Measurements from ENCODE around the gene TNS3. TPM values are rescaled to one million over a fixed set of nuclear protein-coding genes. Genes with fewer than 3 reads are reported as not detected.
A peak's percentile ranks its signal among the peaks of the same experiment; 100 is the strongest.
"Not testable (repeated sequence)": the region's sequence is repeated elsewhere in the genome, so short reads cannot be mapped to it uniquely, and the experiment has no call there.

Gene TNS3
- total RNA-seq, 8 experiments from 2014 or later = 2.6 to 49.9 (median 8.7) TPM

DNA sequence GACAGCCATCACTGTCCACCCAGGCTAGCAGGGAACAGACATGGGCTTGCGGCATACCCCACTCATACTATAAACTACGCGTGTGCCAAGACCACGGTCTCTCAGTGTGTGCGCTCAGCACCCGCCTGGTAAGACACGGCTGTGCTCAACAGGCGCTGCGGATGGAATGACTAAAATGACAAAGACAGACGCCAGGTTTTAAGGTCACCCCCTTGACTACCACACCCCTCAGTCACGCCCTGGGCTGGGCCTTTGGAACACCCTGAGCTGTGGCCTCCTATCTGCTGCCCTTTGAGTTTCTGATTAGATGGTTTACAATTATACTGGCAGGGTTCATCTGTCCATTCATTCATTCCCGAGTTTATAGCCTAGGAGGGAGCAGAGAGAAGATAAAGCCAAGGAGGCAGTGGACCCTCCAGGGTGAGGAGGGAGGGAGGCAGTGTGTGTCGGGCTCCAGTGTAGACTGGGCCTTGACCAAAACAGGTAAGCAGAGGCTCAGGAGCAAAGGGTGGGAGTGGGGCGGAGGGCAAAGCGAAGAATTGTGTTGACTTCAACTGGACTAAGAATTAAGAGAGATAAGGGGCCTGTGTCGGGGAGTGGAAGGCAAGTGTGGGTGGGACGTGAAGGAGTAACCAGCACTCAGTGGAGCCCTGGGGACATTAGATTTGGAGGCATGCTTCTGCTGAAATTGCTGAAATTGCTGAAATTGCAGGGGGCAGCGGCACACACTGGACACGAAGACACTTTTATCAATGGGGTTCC lies 35.0 kb downstream of the TNS3 start:
- ATAC-seq (replicated peaks in 6 of 8) = no peak
- H3K27ac ChIP-seq = no peak overlapping the region
- no peak overlapping the region for H3K4me3 ChIP-seq
- no peaks in the 10 kb centered on the region for H3K4me1 ChIP-seq (replicated peaks in 1 of 2)
- in situ Hi-C loops (cut with MboI; ENCODE audit: low pct_unique_long_range_greater_than_20kb in 2 of 9, low sequenced_read_pairs in 9 of 9, unreplicated experiment in 9 of 9) = no loop called here
- 77 to 100% (median 90%) methylated on average over 1 to 11 of the region's 19 CpGs; no CpG with 5 or more reads in 4 of the 10 experiments for WGBS, 10 experiments

DNA sequence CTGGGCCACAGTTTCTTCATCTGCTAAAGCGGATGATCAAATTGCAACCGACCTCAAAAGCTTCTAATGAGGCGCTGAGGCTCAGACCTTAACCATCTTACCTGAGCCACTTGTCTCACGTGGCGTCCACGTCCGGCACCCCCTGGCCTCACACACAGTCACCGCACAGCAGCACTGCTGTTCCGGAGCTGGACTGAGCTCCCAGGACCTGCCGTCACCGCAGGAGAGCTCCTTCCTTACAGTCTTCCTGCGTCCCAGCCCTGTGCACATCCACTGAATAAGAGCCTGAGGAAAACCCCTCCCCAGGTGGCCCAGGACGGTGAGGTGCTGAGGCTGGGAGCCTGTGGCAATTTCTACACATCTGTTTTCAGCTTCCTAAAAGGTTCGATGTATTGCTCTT lies 35.7 kb downstream of the TNS3 start:
- H3K27ac ChIP-seq = no peak overlapping the region
- in situ Hi-C loops (cut with MboI; ENCODE audit: low pct_unique_long_range_greater_than_20kb in 2 of 9, low sequenced_read_pairs in 9 of 9, unreplicated experiment in 9 of 9) = no loop called here
- WGBS, 10 experiments = 95 to 100% (median 96%) methylated on average over 3 to 10 of the region's 14 CpGs; no CpG with 5 or more reads in 4 of the 10 experiments
- no peak for ATAC-seq (replicated peaks in 6 of 8)
- no peaks in the 10 kb centered on the region for H3K4me1 ChIP-seq (replicated peaks in 1 of 2)
- H3K4me3 ChIP-seq = no peak overlapping the region

- in situ Hi-C loops (cut with MboI; ENCODE audit: low pct_unique_long_range_greater_than_20kb in 2 of 9, low sequenced_read_pairs in 9 of 9, unreplicated experiment in 9 of 9) = no loop called here
- WGBS, 10 experiments = 67 to 100% (median 90%) methylated on average over 1 to 2 of the region's 3 CpGs; no CpG with 5 or more reads in 5 of the 10 experiments
These were observed 37.5 kb downstream of the TNS3 start for GRCh38 chr7:47544416-47544815.

GRCh38 chr7:47543714-47544113 lies 38.2 kb downstream of the TNS3 start:
- no peak for ATAC-seq (replicated peaks in 6 of 8)
- in situ Hi-C loops (cut with MboI; ENCODE audit: low pct_unique_long_range_greater_than_20kb in 2 of 9, low sequenced_read_pairs in 9 of 9, unreplicated experiment in 9 of 9) = no loop called here
- Histone ChIP-seq H3K27ac (no peak overlapping the region), H3K4me3 (no peak overlapping the region), H3K4me1 (replicated peaks in 1 of 2) (peaks cover 13 to 14% of the 10 kb centered on the region in 2 donors)
- WGBS, 10 experiments = 40 to 98% (median 88%) methylated on average over 1 to 4 of the region's 6 CpGs; no CpG with 5 or more reads in 6 of the 10 experiments

More at GRCh38 chr7:47544416-47544815, 37.5 kb downstream of the TNS3 start:
- Histone ChIP-seq H3K4me1 (replicated peaks in 1 of 2) (peaks cover 6 to 7% of the 10 kb centered on the region in 2 donors), H3K27ac (no peak overlapping the region), H3K4me3 (no peak overlapping the region)
- ATAC-seq (replicated peaks in 6 of 8) = no peak

DNA sequence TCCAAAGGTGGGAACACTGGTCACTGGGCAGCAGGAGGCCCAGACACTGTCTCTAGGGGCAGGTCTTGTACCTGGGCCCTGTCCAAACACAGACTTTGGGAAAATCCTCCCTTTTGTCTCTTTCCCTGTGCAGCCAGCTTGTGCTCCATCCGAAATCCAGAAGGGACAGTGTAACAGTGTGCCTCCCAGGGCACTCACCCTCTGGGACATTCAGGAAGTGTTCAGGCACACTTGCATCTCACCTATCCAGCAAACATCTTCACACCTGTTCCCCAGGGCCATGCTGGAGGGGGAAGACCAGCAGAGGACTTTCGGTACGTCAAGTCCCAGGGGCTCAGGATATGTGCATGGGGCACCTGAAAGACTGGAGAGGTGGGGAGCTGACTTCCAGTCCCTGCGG lies 38.9 kb downstream of the TNS3 start:
- Histone ChIP-seq H3K4me3 (no peak overlapping the region), H3K4me1 (replicated peaks in 1 of 2) (peaks cover 20% of the 10 kb centered on the region in 2 donors), H3K27ac (no peak overlapping the region)
- ATAC-seq (replicated peaks in 6 of 8) = no peak
- WGBS, 10 experiments = 60 to 100% (median 93%) methylated on average over 1 to 2 of the region's 4 CpGs; no CpG with 5 or more reads in 6 of the 10 experiments
- in situ Hi-C loops (cut with MboI; ENCODE audit: low pct_unique_long_range_greater_than_20kb in 2 of 9, low sequenced_read_pairs in 9 of 9, unreplicated experiment in 9 of 9) = no loop called here

- in situ Hi-C loops (cut with MboI; ENCODE audit: low pct_unique_long_range_greater_than_20kb in 2 of 9, low sequenced_read_pairs in 9 of 9, unreplicated experiment in 9 of 9) = no loop called here
These were observed 39.9 kb downstream of the TNS3 start for GRCh38 chr7:47542051-47542450.

GRCh38 chr7:47541485-47541884 lies 40.4 kb downstream of the TNS3 start:
- ATAC-seq (replicated peaks in 6 of 8); in situ Hi-C loops (cut with MboI; ENCODE audit: low pct_unique_long_range_greater_than_20kb in 2 of 9, low sequenced_read_pairs in 9 of 9, unreplicated experiment in 9 of 9); H3K27ac ChIP-seq; H3K4me3 ChIP-seq: not testable (repeated sequence)
- WGBS, 10 experiments = 66 to 100% (median 100%) methylated on average over 1 to 8 of the region's 9 CpGs; no CpG with 5 or more reads in 1 of the 10 experiments
- peaks cover 27 to 28% of the 10 kb centered on the region in 2 donors for H3K4me1 ChIP-seq (replicated peaks in 1 of 2)

More at GRCh38 chr7:47542051-47542450, 39.9 kb downstream of the TNS3 start:
- Histone ChIP-seq H3K4me3 (no peak overlapping the region), H3K27ac (no peak overlapping the region), H3K4me1 (replicated peaks in 1 of 2) (peaks cover 26% of the 10 kb centered on the region in 2 donors)
- no peak for ATAC-seq (replicated peaks in 6 of 8)
- 80 to 100% (median 100%) methylated on average over 1 to 2 of the region's 3 CpGs; no CpG with 5 or more reads in 2 of the 10 experiments for WGBS, 10 experiments

DNA sequence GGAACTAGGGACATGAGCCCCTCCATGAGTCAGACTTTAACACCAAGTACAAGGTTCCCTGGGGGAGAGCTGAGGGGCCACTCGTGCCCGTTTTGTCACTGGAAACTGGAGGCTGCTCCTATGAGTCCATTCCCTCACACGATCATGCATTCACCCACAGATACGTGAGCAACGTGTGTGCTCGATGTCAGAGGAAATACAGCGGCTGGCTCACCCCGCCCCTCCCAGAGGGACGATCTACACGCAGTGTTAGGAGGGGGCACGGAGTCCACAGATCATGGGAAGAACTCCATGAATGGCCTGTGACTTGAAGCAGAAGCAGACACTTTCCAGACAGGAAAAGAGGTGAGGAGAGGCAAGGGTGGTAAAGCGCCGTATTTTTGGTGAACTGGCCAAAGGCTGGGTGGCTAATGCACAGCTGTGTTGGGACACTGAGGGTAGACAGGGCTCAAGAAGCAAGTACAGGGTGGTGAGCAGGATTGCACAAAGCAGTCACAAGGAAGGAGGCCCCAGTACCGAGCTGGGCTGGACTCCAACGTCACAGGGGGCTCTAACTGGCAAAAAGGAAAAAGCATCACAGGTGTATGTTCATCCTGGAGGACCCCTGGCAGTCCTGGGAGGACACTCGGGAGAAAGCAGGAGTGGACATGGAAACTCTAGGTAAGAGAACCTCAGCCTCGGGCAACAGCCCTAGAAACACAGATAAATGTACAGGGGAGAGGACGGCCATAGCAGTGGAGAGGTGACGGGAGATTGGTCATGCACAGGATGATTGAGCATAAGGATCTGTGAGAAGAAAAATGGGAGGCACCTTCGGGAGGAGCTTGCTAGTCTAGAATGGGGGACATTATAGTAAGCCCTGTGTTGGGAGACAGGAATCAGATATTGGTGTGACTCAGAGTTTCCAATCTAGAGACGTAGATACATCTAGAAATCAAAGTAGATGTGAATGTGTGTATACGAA lies 41.2 kb downstream of the TNS3 start:
- no peak for ATAC-seq (replicated peaks in 6 of 8)
- in situ Hi-C loops (cut with MboI; ENCODE audit: low pct_unique_long_range_greater_than_20kb in 2 of 9, low sequenced_read_pairs in 9 of 9, unreplicated experiment in 9 of 9) = no loop called here
- Histone ChIP-seq H3K4me1 (replicated peaks in 1 of 2) (peaks cover 34 to 36% of the 10 kb centered on the region in 2 donors), H3K27ac (no peak overlapping the region), H3K4me3 (no peak overlapping the region)
- 67 to 100% (median 90%) methylated on average over 1 to 7 of the region's 22 CpGs; no CpG with 5 or more reads in 1 of the 10 experiments for WGBS, 10 experiments

- Histone ChIP-seq H3K4me3 (no peak overlapping the region), H3K4me1 (replicated peaks in 1 of 2) (peaks cover 41 to 42% of the 10 kb centered on the region in 2 donors), H3K27ac (peak overlapping the region in 1 of 2 donors; percentile 1)
- in situ Hi-C loops (cut with MboI; ENCODE audit: low pct_unique_long_range_greater_than_20kb in 2 of 9, low sequenced_read_pairs in 9 of 9, unreplicated experiment in 9 of 9) = no loop called here
- 40 to 90% (median 65%) methylated on average over 1 to 3 of the region's 4 CpGs; no CpG with 5 or more reads in 5 of the 10 experiments for WGBS, 10 experiments
- ATAC-seq (replicated peaks in 6 of 8) = no peak
These were observed 41.9 kb downstream of the TNS3 start for GRCh38 chr7:47540053-47540386.

GRCh38 chr7:47539398-47540052 lies 42.4 kb downstream of the TNS3 start:
- H3K4me1 ChIP-seq (replicated peaks in 1 of 2) = peaks cover 43 to 47% of the 10 kb centered on the region in 2 donors
- WGBS, 10 experiments = 33 to 100% (median 60%) methylated on average over 1 to 3 of the region's 9 CpGs; no CpG with 5 or more reads in 3 of the 10 experiments
- in situ Hi-C loops (cut with MboI; ENCODE audit: low pct_unique_long_range_greater_than_20kb in 2 of 9, low sequenced_read_pairs in 9 of 9, unreplicated experiment in 9 of 9) = no loop called here
- H3K4me3 ChIP-seq = no peak overlapping the region
- ATAC-seq (replicated peaks in 6 of 8) = peak in 4 of 8 experiments; percentile 3 to 32 (median 7)
- peak overlapping the region in 1 of 2 donors; percentile 1 for H3K27ac ChIP-seq

DNA sequence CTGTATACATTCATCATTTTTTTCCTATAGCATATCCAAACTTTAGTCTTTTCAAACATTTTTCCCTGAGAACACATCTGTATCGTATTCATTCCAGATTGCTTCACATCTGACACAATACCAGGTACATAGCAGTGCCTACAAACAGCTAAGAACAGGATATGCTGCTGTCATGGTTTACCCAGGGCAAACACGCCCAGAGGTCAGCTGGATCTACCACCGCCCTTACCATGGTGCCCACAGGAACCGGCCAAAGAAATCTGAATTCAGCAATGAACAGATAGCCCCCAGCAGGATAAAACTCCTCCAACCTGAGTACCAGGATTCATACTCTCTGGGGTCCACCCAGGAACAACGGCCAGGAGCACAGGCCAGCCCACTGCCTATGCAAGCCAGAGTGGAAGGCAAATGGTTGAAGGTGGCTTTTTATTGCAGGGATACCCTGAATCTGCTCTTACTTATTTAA lies 43.0 kb downstream of the TNS3 start:
- peaks cover 43 to 51% of the 10 kb centered on the region in 2 donors for H3K4me1 ChIP-seq (replicated peaks in 1 of 2)
- H3K4me3 ChIP-seq = no peak overlapping the region
- peak overlapping the region in 1 of 2 donors; percentile 13 for H3K27ac ChIP-seq
- 49 to 100% (median 80%) methylated on average over 1 to 4 of the region's 5 CpGs; no CpG with 5 or more reads in 2 of the 10 experiments for WGBS, 10 experiments
- in situ Hi-C loops (cut with MboI; ENCODE audit: low pct_unique_long_range_greater_than_20kb in 2 of 9, low sequenced_read_pairs in 9 of 9, unreplicated experiment in 9 of 9) = no loop called here
- no peak for ATAC-seq (replicated peaks in 6 of 8)
